Measurements from ENCODE around the gene BCHE.

Gene BCHE

GRCh38 chr3:165748094-165748493 lies 89.1 kb downstream of the BCHE start:
- no peak for DNase-seq

GRCh38 chr3:165746874-165747273 lies 90.3 kb downstream of the BCHE start:
- no peak for DNase-seq

GRCh38 chr3:165744025-165744424 lies 93.2 kb downstream of the BCHE start:
- no peak for DNase-seq

- DNase-seq = no peak
Measured at GRCh38 chr3:165742351-165742750, 94.9 kb downstream of the BCHE start.

- no peak for DNase-seq
Measured at GRCh38 chr3:165729756-165730155, 107.5 kb downstream of the BCHE start.

- DNase-seq = no peak
Measured at GRCh38 chr3:165728924-165729323, 108.3 kb downstream of the BCHE start.

GRCh38 chr3:165725296-165725695 lies 111.9 kb downstream of the BCHE start:
- no peak for DNase-seq
